ENCODE data around the gene MLN.

The MLN gene

GRCh38 chr6:33748841-33749240 is 55.0 kb downstream of the MLN start:
- Mint-ChIP-seq H3K36me3 (ENCODE audit: low read depth) (no peaks in the 10 kb centered on the region), H3K4me3 (no peak overlapping the region), H3K27me3 (ENCODE audit: low read depth) (peaks cover 26% of the 10 kb centered on the region), H3K9me3 (no peaks in the 10 kb centered on the region), H3K4me1 (peaks cover 69% of the 10 kb centered on the region), H3K27ac (peak overlapping the region; percentile 14 to 76 (median 24))
- no peak for TF ChIP-seq CTCF (IDR thresholded peaks at IDR 0.05; ENCODE audit: unreplicated experiment in 3 of 3)

GRCh38 chr6:33747823-33748222 is 56.0 kb downstream of the MLN start:
- no peaks in the 10 kb centered on the region for H3K9me3 Mint-ChIP-seq
- H3K27ac Mint-ChIP-seq = peak overlapping the region in 2 of 3 experiments; percentile 56 to 95
- peak overlapping the region in 2 of 3 experiments; percentile 29 to 39 for H3K4me3 Mint-ChIP-seq
- peaks cover 26% of the 10 kb centered on the region for H3K27me3 Mint-ChIP-seq (ENCODE audit: low read depth)
- no peaks in the 10 kb centered on the region for H3K36me3 Mint-ChIP-seq (ENCODE audit: low read depth)
- H3K4me1 Mint-ChIP-seq = peaks cover 79% of the 10 kb centered on the region
- no peak for TF ChIP-seq CTCF (IDR thresholded peaks at IDR 0.05; ENCODE audit: unreplicated experiment in 3 of 3)

- TF ChIP-seq CTCF (IDR thresholded peaks at IDR 0.05; ENCODE audit: unreplicated experiment in 3 of 3) = no peak
- peaks cover 26% of the 10 kb centered on the region for H3K27me3 Mint-ChIP-seq (ENCODE audit: low read depth)
- peak within 1 kb of the TSS; percentile 72 to 86 (median 78) for H3K4me3 Mint-ChIP-seq
- H3K36me3 Mint-ChIP-seq (ENCODE audit: low read depth) = no peaks in the 10 kb centered on the region
- H3K9me3 Mint-ChIP-seq = no peaks in the 10 kb centered on the region
- peak within 1 kb of the TSS; percentile 89 to 95 (median 90) for H3K27ac Mint-ChIP-seq
- H3K4me1 Mint-ChIP-seq = peaks cover 83% of the 10 kb centered on the region
Observed at GRCh38 chr6:33746651-33747100, 57.1 kb downstream of the MLN start, which contains the start of gene IP6K3. TSS of gene IP6K3 (minus strand) at chr6:33746905. CDS start at chr6:33735476, 11,429 bp downstream.

- H3K4me3 Mint-ChIP-seq = peak overlapping the region; percentile 63 to 86 (median 78)
- peak overlapping the region in 2 of 3 experiments; percentile 90 to 95 for H3K27ac Mint-ChIP-seq
- H3K27me3 Mint-ChIP-seq (ENCODE audit: low read depth) = peaks cover 26% of the 10 kb centered on the region
- H3K9me3 Mint-ChIP-seq = no peaks in the 10 kb centered on the region
- H3K36me3 Mint-ChIP-seq (ENCODE audit: low read depth) = no peaks in the 10 kb centered on the region
- TF ChIP-seq CTCF (IDR thresholded peaks at IDR 0.05; ENCODE audit: unreplicated experiment in 3 of 3) = no peak
- peaks cover 79% of the 10 kb centered on the region for H3K4me1 Mint-ChIP-seq
Observed at GRCh38 chr6:33746036-33746600, 57.7 kb downstream of the MLN start.

- no peak for TF ChIP-seq CTCF (IDR thresholded peaks at IDR 0.05; ENCODE audit: unreplicated experiment in 3 of 3)
- H3K4me3 Mint-ChIP-seq = peak overlapping the region; percentile 72 to 86 (median 78)
- no peaks in the 10 kb centered on the region for H3K9me3 Mint-ChIP-seq
- peak overlapping the region; percentile 89 to 95 (median 90) for H3K27ac Mint-ChIP-seq
- peaks cover 73% of the 10 kb centered on the region for H3K4me1 Mint-ChIP-seq
- H3K27me3 Mint-ChIP-seq (ENCODE audit: low read depth) = peaks cover 20% of the 10 kb centered on the region
- no peaks in the 10 kb centered on the region for H3K36me3 Mint-ChIP-seq (ENCODE audit: low read depth)
Observed at GRCh38 chr6:33745548-33745947, 58.3 kb downstream of the MLN start.
